Ishikawa (cell line): Measurements from ENCODE around the gene DIAPH2.

Experiments
- CEBPB ChIP-seq: IDR thresholded peaks from 2 replicates; pipeline ENCODE4 v1.6.1; 2012
- EP300 ChIP-seq: IDR thresholded peaks from 2 replicates; pipeline ENCODE4 v1.6.1; 2012; ENCODE audit warnings: borderline replicate concordance
- MAX ChIP-seq: IDR thresholded peaks from 2 replicates; pipeline ENCODE4 v1.6.1; 2012
- REST ChIP-seq: IDR thresholded peaks from 2 replicates; pipeline ENCODE4 v1.6.1; 2012; ENCODE audit warnings: low read depth, mild to moderate bottlenecking
- TAF1 ChIP-seq: IDR thresholded peaks from 2 replicates; pipeline ENCODE4 v1.6.1; 2012; ENCODE audit warnings: low read depth, mild to moderate bottlenecking
- TEAD4 ChIP-seq: IDR thresholded peaks from 2 replicates; pipeline ENCODE4 v1.6.1; 2012
- USF1 ChIP-seq: IDR thresholded peaks from 2 replicates; pipeline ENCODE4 v1.6.1; 2012

- no peak for TF ChIP-seq MAX
- no peak for TF ChIP-seq EP300
- TF ChIP-seq USF1 = no peak
- TF ChIP-seq REST = no peak
- no peak for TF ChIP-seq TEAD4
- TF ChIP-seq CEBPB = no peak
- TF ChIP-seq TAF1 = no peak
Observed at GRCh38 chrX:96770315-96770714, 85.7 kb downstream of the DIAPH2 start.
